HG03565 (cell line): ENCODE data around the gene ACTN4.
"Not testable (repeated sequence)": the region's sequence is repeated elsewhere in the genome, so short reads cannot be mapped to it uniquely, and the experiment has no call there.

Experiments
- ATAC-seq: cut with Tn5 transposase; IDR thresholded peaks from one replicate; pipeline ENCODE4 v1.9.1; 2021; ENCODE audit warnings: mild to moderate bottlenecking, moderate library complexity; ENCODE audit not compliant: unreplicated experiment

Gene ACTN4

GRCh38 chr19:38647368-38647965, at the start of gene ACTN4:
ACTN4 (plus strand) TSS chr19:38647649; CDS start chr19:38647746, 97 bp downstream.
- ATAC-seq = peak; percentile 84

DNA sequence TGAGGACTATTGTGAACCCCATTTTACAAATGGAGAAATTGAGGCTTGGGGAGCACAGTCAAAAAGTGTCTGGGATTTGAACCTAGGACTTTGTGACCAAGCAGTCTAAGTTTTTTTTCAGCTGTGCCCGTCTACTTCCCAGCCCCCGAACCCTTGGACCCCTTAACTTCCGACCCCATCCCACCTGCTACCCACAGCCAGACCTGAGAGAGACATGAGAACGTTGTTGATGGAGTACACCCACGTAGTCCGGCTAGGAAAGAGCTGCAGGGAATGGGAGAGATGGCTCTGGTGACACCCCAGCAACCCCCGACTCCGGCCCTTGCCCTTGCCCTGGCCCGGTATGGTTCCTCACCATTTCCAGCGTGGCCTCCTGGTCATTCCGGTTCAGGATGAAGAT, 47.7 kb upstream of the ACTN4 start:
- ATAC-seq = no peak

DNA sequence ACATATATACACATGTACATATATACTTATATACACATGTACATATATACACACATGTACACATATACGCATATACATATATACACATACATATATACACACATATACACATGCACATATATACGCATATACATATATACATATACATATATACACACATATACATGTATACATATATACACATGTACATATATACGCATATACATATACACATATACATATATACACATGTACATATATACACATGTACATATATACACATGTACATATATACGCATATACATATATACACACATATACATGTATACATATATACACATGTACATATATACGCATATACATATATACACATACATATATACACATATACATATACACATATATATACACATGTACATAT, 44.6 kb upstream of the ACTN4 start:
- ATAC-seq = not testable (repeated sequence)

DNA sequence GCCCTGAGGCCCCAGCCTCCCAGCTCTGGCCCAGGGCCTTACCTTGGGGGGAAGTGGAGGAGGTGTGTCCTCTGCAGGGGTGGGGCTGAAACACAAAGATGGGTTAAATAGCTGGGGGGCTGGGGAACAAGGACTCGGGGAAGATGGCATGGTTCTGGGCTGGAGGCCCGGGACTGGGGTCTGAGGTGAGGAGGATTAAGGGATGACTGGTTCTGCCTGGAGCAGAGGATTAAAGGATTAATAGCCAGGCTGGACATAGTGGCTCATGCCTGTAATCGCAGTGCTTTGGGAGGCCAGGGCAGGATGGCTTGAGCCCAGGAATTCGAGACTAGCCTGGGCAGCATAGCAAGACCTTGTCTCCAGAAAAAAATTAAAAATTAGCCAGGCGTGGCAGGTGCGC, 41.3 kb upstream of the ACTN4 start:
- ATAC-seq = no peak

GRCh38 chr19:38614289-38614688, 33.2 kb upstream of the ACTN4 start:
- no peak for ATAC-seq

- no peak for ATAC-seq
Observed at GRCh38 chr19:38615007-38615581, 32.4 kb upstream of the ACTN4 start.

DNA sequence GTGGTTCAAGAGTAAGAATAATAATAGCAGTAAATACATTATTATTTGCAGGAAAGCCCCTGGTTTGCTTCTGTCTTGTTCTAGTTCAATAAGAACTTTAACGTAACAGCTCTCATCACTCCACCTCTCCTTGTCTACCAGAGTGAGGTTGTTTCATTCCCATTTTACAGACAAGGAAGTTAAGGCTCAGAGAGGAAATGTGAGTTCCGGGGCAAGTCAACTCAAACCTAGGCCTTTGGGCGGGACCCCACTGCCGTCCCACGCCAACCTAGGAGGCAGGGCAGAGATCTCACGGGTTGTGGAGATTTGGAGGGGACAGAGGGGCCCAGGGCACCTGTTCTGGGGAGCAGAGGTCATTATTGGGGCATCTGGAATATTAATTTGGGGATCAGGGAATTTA, 31.2 kb upstream of the ACTN4 start:
- no peak for ATAC-seq

GRCh38 chr19:38617283-38617763, 30.1 kb upstream of the ACTN4 start:
- ATAC-seq = no peak

GRCh38 chr19:38617764-38618589, 29.5 kb upstream of the ACTN4 start, which contains the start of gene MAP4K1:
MAP4K1 (minus strand) TSS chr19:38617953; CDS start chr19:38617895, 58 bp downstream.
- peak; percentile 31 for ATAC-seq

GRCh38 chr19:38618590-38619360, 28.7 kb upstream of the ACTN4 start, which contains the start of gene EIF3K:
EIF3K (plus strand) TSS chr19:38619188; CDS start chr19:38619269, 81 bp downstream.
- peak; percentile 74 for ATAC-seq

DNA sequence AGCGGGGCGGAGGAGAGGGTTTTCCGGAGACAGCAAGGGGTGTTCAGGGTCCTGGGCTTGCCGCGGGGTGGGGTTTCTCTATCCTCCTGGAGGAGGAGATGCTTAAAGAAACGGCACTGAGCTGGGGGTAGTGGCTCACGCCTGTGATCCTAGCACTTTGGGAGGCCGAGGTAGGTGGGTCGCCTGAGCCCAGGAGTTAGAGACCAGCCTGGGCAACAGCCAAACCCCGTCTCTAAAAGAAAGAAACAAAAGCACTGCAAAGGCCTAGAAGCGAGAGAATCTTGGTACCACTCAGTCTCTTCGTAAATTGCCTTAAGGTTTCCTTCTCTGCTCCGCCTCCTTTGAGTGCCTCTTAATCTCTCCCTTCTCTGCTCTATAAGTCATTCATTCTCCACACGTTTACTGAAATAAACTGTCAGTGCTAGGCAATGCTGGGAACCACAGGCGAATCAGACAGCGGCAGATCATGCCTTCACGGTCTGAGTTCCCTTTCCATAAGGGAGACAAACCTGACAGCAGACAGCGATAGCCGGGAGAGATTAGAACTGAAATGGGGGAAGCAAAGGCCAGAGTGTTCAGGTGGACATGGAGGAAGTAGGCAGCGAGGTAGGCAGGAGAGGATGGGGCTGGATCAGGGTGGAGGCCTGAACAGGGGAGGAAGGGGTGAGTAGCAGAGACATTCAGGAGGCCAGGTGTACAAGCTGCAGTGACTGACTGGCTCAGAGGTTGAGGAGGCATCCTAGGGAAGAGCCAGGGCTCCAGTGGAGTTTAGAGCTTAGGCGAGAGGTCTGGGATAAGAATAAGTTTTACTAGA, 27.9 kb upstream of the ACTN4 start:
- no peak for ATAC-seq

- no peak for ATAC-seq
Observed at GRCh38 chr19:38624822-38625221, 22.6 kb upstream of the ACTN4 start.

GRCh38 chr19:38626401-38626800, 21.0 kb upstream of the ACTN4 start:
- no peak for ATAC-seq

GRCh38 chr19:38629568-38629967, 17.9 kb upstream of the ACTN4 start:
- ATAC-seq = no peak

- not testable (repeated sequence) for ATAC-seq
Observed at GRCh38 chr19:38631301-38631700, 16.1 kb upstream of the ACTN4 start.

DNA sequence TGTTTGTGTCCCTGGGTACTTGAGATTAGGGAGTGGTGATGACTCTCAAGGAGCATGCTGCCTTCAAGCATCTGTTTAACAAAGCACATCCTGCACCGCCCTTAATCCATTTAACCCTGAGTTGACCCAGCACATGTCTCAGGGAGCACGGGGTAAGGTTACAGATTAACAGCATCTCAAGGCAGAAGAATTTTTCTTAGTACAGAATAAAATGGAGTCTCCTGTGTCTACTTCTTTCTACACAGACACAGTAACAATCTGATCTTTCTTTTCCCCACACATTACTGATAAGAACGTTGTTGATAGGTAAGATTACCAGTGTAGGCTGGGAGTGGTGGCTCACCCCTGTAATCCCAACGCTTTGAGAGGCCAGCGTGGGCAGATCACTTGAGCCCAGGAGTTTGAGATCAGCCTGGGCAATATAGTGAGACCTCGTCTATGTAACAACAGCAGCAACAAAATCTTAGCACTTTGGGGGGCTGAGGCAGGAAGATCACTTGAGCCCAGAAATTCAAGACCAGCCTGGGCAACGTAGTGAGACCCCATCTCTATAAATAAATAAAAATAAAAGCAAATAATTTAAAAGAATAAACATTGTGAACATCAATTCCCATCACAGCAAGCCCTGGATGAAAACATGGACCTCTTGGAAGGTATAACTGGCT, 15.5 kb upstream of the ACTN4 start:
- not testable (repeated sequence) for ATAC-seq

DNA sequence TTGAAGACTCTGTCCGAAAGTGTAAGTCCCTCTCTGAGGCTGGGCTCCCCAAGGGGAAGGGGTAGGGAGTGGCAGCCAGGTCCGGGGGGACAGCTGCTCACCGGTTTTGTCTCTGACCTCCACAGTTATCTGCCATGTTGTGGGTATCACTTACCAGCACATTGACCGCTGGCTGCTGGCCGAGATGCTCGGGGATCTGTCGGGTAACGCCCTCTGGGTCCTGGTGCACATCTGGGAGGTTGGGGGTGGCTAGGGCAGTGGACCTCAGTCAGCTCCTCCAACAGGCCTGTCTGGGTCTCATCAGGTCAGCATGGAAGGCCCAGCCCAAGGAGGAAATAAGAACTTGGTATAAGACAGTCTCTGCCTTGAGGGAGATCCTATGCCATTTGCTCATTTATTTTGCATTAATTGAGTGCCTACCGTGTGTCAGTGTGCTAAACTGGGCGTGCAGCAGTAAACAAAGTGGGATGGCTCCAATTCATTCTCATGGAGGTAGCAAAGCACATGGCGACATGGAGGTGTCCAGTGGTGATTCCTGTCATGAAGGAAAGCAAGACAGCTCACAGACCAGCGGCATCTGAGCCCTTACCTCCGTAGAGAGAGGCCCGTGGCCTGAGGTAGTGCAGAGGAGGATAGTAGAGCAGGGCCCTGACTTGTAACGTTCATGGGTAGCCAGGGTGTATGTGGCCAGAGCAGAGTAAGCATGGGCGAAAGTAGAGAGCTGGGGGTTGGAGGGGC, 14.8 kb upstream of the ACTN4 start:
- no peak for ATAC-seq

DNA sequence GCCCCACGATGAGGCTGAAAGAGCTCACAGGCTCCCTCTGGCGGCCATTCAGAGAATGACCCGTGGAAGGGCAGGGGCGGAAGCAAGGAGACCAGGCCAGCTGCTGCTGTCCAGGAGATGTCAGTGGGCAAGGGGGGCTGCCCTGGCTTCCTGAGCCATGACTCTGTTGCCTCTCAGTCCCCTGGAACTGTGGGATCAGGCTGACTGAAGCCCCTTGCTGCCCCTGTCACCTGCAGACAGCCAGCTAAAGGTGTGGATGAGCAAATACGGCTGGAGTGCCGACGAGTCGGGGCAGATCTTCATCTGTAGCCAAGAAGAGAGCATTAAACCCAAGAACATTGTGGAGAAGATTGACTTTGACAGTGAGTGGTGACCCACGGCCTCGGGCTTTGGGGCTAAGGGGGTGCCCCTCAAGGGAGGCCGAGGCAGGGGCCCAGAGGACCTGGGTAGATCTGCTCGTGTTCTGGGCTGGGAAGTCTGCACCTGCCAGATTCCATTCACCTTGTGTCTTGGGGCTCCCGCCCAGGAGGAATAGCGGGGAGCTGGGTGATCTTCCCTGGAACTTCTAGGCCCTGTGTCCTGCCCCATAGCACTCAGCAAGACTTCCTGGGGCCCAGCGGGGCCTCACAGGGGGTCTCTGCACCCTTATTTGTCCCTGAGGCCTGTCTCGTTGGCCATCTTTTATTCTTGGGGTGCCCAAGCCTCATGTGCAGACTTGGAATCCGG, 12.5 kb upstream of the ACTN4 start:
- ATAC-seq = no peak
